ENCODE results near the gene SEC14L1. TPM values are rescaled to one million over a fixed set of nuclear protein-coding genes. Genes with fewer than 3 reads are reported as not detected.

Gene SEC14L1
- total RNA-seq, 2 donors from 2014 or later = 48.2 to 54.0 TPM

- TF ChIP-seq, protein P1, sequence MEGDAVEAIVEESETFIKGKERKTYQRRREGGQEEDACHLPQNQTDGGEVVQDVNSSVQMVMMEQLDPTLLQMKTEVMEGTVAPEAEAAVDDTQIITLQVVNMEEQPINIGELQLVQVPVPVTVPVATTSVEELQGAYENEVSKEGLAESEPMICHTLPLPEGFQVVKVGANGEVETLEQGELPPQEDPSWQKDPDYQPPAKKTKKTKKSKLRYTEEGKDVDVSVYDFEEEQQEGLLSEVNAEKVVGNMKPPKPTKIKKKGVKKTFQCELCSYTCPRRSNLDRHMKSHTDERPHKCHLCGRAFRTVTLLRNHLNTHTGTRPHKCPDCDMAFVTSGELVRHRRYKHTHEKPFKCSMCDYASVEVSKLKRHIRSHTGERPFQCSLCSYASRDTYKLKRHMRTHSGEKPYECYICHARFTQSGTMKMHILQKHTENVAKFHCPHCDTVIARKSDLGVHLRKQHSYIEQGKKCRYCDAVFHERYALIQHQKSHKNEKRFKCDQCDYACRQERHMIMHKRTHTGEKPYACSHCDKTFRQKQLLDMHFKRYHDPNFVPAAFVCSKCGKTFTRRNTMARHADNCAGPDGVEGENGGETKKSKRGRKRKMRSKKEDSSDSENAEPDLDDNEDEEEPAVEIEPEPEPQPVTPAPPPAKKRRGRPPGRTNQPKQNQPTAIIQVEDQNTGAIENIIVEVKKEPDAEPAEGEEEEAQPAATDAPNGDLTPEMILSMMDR (IDR thresholded peaks at IDR 0.05) = no peak
- Histone ChIP-seq H3K36me3 (peaks cover 6% of the 10 kb centered on the region), H3K27me3 (no peaks in the 10 kb centered on the region), H3K4me3 (no peak overlapping the region), H3K4me1 (peaks cover 0 to 73% of the 10 kb centered on the region in 2 donors), H3K27ac (peak overlapping the region; percentile 68 to 89), H3K9me3 (peaks cover 0 to 14% of the 10 kb centered on the region in 2 donors)
- DNase-seq (ENCODE audit: low spot score) = no peak
These were observed 22.9 kb downstream of the SEC14L1 start for GRCh38 chr17:77163511-77164280.

- TF ChIP-seq, protein P1 (IDR thresholded peaks at IDR 0.05) = no peak
- H3K4me1 ChIP-seq = peaks cover 0 to 68% of the 10 kb centered on the region in 2 donors
- DNase-seq (ENCODE audit: low spot score) = no peak
- H3K36me3 ChIP-seq = peaks cover 6% of the 10 kb centered on the region
- H3K27me3 ChIP-seq = no peaks in the 10 kb centered on the region
- H3K4me3 ChIP-seq = no peak overlapping the region
- H3K9me3 ChIP-seq = peaks cover 0 to 14% of the 10 kb centered on the region in 2 donors
- H3K27ac ChIP-seq = peak overlapping the region; percentile 68 to 89
These were observed 23.8 kb downstream of the SEC14L1 start for GRCh38 chr17:77164483-77165091.

- H3K9me3 ChIP-seq = peaks cover 0 to 14% of the 10 kb centered on the region in 2 donors
- no peaks in the 10 kb centered on the region for H3K27me3 ChIP-seq
- DNase-seq (ENCODE audit: low spot score) = no peak
- no peak overlapping the region for H3K4me3 ChIP-seq
- peaks cover 0 to 58% of the 10 kb centered on the region in 2 donors for H3K4me1 ChIP-seq
- H3K27ac ChIP-seq = peak overlapping the region; percentile 68 to 89
- peaks cover 6% of the 10 kb centered on the region for H3K36me3 ChIP-seq
- TF ChIP-seq, protein P1 (IDR thresholded peaks at IDR 0.05) = no peak
These were observed 24.8 kb downstream of the SEC14L1 start for GRCh38 chr17:77165577-77165976.

DNA sequence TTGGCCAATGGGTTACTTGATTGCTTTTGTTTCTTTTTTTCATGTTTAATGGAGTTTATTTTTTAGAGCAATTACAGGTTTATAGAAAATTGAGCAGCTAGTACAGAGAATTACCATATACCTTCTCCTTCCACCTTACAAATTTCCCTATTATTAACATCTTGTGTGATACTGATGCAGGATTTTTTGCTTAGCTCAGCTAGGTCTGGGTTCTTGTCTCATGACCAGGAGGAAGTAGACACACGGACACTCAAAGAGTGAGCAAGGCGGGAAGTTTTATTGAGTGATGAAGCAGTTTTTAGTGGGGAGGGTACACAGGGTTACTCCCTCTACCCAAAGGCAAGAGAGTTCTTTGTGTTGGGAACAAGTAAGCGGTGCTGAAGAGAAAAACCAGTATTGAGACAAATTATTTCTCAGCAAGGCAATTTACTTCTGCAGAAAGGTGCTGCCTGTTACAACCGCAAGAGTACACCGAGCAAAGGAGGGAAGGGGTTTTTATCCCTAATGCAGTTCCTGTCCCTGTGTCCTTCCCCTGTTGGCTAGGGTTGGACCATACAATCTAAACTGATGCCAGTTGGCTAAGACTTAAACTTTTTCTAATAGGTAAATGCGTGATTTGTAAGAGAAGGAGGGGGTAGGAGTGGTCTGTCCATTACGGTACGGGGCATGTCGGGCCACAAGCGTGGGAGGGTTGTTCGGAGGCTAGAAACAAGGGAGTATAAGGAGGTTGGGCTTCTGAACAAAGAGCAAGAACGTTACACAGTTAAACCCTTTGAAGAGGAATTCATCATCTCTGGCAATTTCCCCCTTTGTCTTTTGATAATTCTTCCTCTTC, 26.9 kb downstream of the SEC14L1 start:
- H3K4me1 ChIP-seq = peaks cover 0 to 40% of the 10 kb centered on the region in 2 donors
- TF ChIP-seq, protein P1 (IDR thresholded peaks at IDR 0.05) = no peak
- H3K27ac ChIP-seq = no peak overlapping the region
- H3K4me3 ChIP-seq = no peak overlapping the region
- H3K9me3 ChIP-seq = peaks cover 0 to 14% of the 10 kb centered on the region in 2 donors
- peaks cover 6% of the 10 kb centered on the region for H3K36me3 ChIP-seq
- H3K27me3 ChIP-seq = no peaks in the 10 kb centered on the region
- DNase-seq (ENCODE audit: low spot score) = no peak

DNA sequence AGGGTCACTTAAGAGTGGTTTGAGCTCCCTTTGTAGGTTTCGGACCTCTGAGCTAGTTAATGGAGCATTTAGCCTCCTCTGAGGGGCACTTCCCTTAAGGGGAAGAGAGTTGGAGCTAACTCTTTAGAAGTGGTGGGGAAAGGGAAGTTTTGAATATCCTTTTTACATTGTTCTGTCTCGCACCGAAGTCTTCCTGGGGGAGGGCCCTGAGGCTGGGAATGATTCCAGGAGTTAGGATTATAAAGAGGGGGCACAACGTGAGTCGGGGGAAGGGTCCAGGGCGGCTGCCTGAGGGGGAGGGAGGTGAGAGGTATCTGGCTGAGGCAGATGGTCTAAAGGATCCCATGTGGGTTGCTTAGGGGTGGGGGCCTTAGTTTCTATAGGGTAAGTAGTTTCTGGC, 32.3 kb downstream of the SEC14L1 start:
- TF ChIP-seq, protein P1 (IDR thresholded peaks at IDR 0.05) = no peak
- Histone ChIP-seq H3K9me3 (peaks cover 0 to 21% of the 10 kb centered on the region in 2 donors), H3K36me3 (peaks cover 15% of the 10 kb centered on the region), H3K27ac (no peak overlapping the region), H3K4me1 (peaks cover 0 to 16% of the 10 kb centered on the region in 2 donors), H3K27me3 (no peaks in the 10 kb centered on the region), H3K4me3 (no peak overlapping the region)
- DNase-seq (ENCODE audit: low spot score) = no peak

Data from right atrium auricular region (tissue), 2 donors.